Pancreas (tissue), 10 donors: ENCODE measurements around the gene LRRC26. TPM values are rescaled to one million over a fixed set of nuclear protein-coding genes. Genes with fewer than 3 reads are reported as not detected.

Experiments
- ATAC-seq, 4 donors: fragments of 200-7000 bp; cut with Tn5 transposase; one replicate each; pipeline versions ENCODE4 v1.8.0 to v1.9.1; 2020; ENCODE audit warnings: mild to moderate bottlenecking in 4 of 4, moderate library complexity in 4 of 4
- DNase-seq, 6 donors: peaks; one replicate each; pipeline ENCODE4 v3.0.0-alpha.2; 2020
- FAIRE-seq: peaks from 2 replicates; lab custom pipeline; 2012; peaks lifted over from hg19 to GRCh38; lab: Jason Lieb, UNC
- H3K27ac ChIP-seq, 4 donors: fragments of 200-600 bp; sonication (generic); 1 replicate in 3 of 4; 2 replicates in 1 of 4; pipeline versions ENCODE4 v1.5.0 to v1.8.0; 2020
- H3K27me3 ChIP-seq, 4 donors: fragments of 200-600 bp; one replicate each; pipeline ENCODE4 v1.8.0; 2021
- H3K36me3 ChIP-seq, 3 donors: fragments of 200-600 bp; sonication (generic) in 1 of 3; one replicate each; pipeline versions ENCODE4 v1.5.0 to v1.8.0; 2020 to 2021
- H3K4me1 ChIP-seq, 3 donors: fragments of 200-600 bp; one replicate each; pipeline ENCODE4 v1.8.0; 2021
- H3K4me3 ChIP-seq, 4 donors: fragments of 200-600 bp; sonication (generic) in 2 of 4; one replicate each; pipeline versions ENCODE4 v1.5.0 to v1.8.0; 2020 to 2021
- H3K9me3 ChIP-seq, 4 donors: fragments of 200-600 bp; one replicate each; pipeline ENCODE4 v1.8.0; 2021
- WGBS, 2 donors: extraction: QIAGEN DNeasy Blood & Tissue Kit; methylation state at CpG; one replicate each; pipeline ENCODE4 v1.1.7; 2013; 5-methylcytosine and 5-hydroxymethylcytosine counted together
- intact Hi-C, 3 donors: fragments of 100-400 bp; cut with DNase I; formaldehyde crosslinking; loops; one replicate each; pipeline versions ENCODE4 v1.11.1 to v1.14.2; 2022
- polyA plus RNA-seq, 2 donors: library from polyadenylated mRNA; stranded (reverse); fragments of 200-250 nt; gene quantifications; one replicate each; pipeline ENCODE4 v1.2.3, GENCODE V29; 2013
- total RNA-seq, 6 donors: library from RNA; stranded (reverse); fragmentation: NEBNext Ultra II Directional in 4 of 6; extraction: Animal tissue kit (Norgen Biotek cat#: 25700) in 4 of 6; gene quantifications; one replicate each; pipeline versions ENCODE4 v1.2.1 to v1.2.4, GENCODE V29; 2021 to 2023
- TF ChIP-seq, protein P1 (sequence below), 4 donors: fragments of 200-600 bp; sonication (generic) in 3 of 4; IDR thresholded peaks; one replicate each; pipeline versions ENCODE4 v1.5.0 to v1.8.0; 2021; ENCODE audit warnings: antibody characterized with exemption in 4 of 4
- donor health status: healthy with polysubstance abuse.
- donor health status: DM: no; HTN: no; CAD: no; lungs with moderate emphysema.
- donor health status: DM: no; HTN: no; CAD: no.
- donor health status: control.
- donor health status: control.
- donor health status: Bipolar disorder and iron deficiency.
- donor health status: DM: yes; HTN: yes; CAD: no.
- donor health status: DM: no; HTN: no; CAD: no.
- donor health status: DM: no; HTN: no; CAD: no.
- donor health status: DM: yes; HTN: yes; CAD: no.

Gene LRRC26
- total and polyA plus RNA-seq, 8 donors: 0.28 to 0.90 (median 0.49) TPM; not detected in 2

- WGBS, 2 donors: 89 to 92% methylated on average over 23 of the region's 23 CpGs
- Histone ChIP-seq H3K36me3 (peaks cover 0 to 39% (median 34%) of the 10 kb centered on the region in 3 donors), H3K27me3 (no peaks in the 10 kb centered on the region), H3K9me3 (no peaks in the 10 kb centered on the region), H3K4me3 (no peak overlapping the region), H3K4me1 (no peaks in the 10 kb centered on the region), H3K27ac (no peak overlapping the region)
- no peak for DNase-seq
- TF ChIP-seq, protein P1, sequence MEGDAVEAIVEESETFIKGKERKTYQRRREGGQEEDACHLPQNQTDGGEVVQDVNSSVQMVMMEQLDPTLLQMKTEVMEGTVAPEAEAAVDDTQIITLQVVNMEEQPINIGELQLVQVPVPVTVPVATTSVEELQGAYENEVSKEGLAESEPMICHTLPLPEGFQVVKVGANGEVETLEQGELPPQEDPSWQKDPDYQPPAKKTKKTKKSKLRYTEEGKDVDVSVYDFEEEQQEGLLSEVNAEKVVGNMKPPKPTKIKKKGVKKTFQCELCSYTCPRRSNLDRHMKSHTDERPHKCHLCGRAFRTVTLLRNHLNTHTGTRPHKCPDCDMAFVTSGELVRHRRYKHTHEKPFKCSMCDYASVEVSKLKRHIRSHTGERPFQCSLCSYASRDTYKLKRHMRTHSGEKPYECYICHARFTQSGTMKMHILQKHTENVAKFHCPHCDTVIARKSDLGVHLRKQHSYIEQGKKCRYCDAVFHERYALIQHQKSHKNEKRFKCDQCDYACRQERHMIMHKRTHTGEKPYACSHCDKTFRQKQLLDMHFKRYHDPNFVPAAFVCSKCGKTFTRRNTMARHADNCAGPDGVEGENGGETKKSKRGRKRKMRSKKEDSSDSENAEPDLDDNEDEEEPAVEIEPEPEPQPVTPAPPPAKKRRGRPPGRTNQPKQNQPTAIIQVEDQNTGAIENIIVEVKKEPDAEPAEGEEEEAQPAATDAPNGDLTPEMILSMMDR (IDR thresholded peaks at IDR 0.05): no peak
- ATAC-seq: no peak
- intact Hi-C loops: no loop called here
- FAIRE-seq: no peak
These were observed 8.5 kb upstream of the LRRC26 start for GRCh38 chr9:137178201-137178938.

GRCh38 chr9:137176302-137177182, 6.7 kb upstream of the LRRC26 start:
- Histone ChIP-seq H3K27me3 (no peaks in the 10 kb centered on the region), H3K9me3 (no peaks in the 10 kb centered on the region), H3K4me3 (no peak overlapping the region), H3K36me3 (peaks cover 0 to 21% (median 17%) of the 10 kb centered on the region in 3 donors), H3K27ac (no peak overlapping the region), H3K4me1 (no peaks in the 10 kb centered on the region)
- ATAC-seq (peak in 3 of 4 donors; percentile 51 to 88 (median 70)), DNase-seq (no peak), FAIRE-seq (no peak)
- TF ChIP-seq, protein P1 (IDR thresholded peaks at IDR 0.05): peak in 3 of 4 donors; percentile 41 to 45 (median 41)
- WGBS, 2 donors: 53 to 54% methylated on average over 17 of the region's 17 CpGs
- intact Hi-C loops: no loop called here

- FAIRE-seq: no peak
- ATAC-seq: no peak
- H3K4me3 ChIP-seq: no peak overlapping the region
- TF ChIP-seq, protein P1 (IDR thresholded peaks at IDR 0.05): no peak
- no peaks in the 10 kb centered on the region for H3K4me1 ChIP-seq
- peaks cover 0 to 10% (median 6%) of the 10 kb centered on the region in 3 donors for H3K36me3 ChIP-seq
- intact Hi-C loops: no loop called here
- 59 to 65% methylated on average over 30 to 33 of the region's 33 CpGs for WGBS, 2 donors
- no peak overlapping the region for H3K27ac ChIP-seq
- no peaks in the 10 kb centered on the region for H3K9me3 ChIP-seq
- no peaks in the 10 kb centered on the region for H3K27me3 ChIP-seq
- no peak for DNase-seq
These were observed 5.6 kb upstream of the LRRC26 start for GRCh38 chr9:137175345-137175961.

GRCh38 chr9:137174722-137175293, 5.0 kb upstream of the LRRC26 start:
- H3K27ac ChIP-seq: no peak overlapping the region
- H3K27me3 ChIP-seq: no peaks in the 10 kb centered on the region
- intact Hi-C loops: no loop called here
- ATAC-seq (peak in 1 of 4 donors; percentile 3), FAIRE-seq (no peak), DNase-seq (no peak)
- TF ChIP-seq, protein P1 (IDR thresholded peaks at IDR 0.05): no peak
- no peaks in the 10 kb centered on the region for H3K9me3 ChIP-seq
- peaks cover 1 to 3% (median 3%) of the 10 kb centered on the region in 3 donors for H3K4me1 ChIP-seq
- H3K4me3 ChIP-seq: no peak overlapping the region
- H3K36me3 ChIP-seq: peaks cover 0 to 4% (median 2%) of the 10 kb centered on the region in 3 donors
- WGBS, 2 donors: 52 to 63% methylated on average over 31 to 34 of the region's 34 CpGs
